Activated T-cell treated with anti-CD3 and anti-CD28 coated beads, Interleukin-2, amount 50 U/mL, for 24 hours (primary cell): ENCODE data around the gene DST.

ENCODE experiments used
- DNase-seq: peaks from one replicate; pipeline ENCODE4 v3.0.0-alpha.2; 2020
- H3K27ac Mint-ChIP-seq: 2 replicates; pipeline ENCODE4 v1.8.0; 2020; ENCODE audit warnings: mild to moderate bottlenecking, mixed read lengths
- H3K27me3 Mint-ChIP-seq: 2 replicates; pipeline ENCODE4 v1.8.0; 2020; ENCODE audit warnings: mixed read lengths
- H3K36me3 Mint-ChIP-seq: 2 replicates; pipeline ENCODE4 v1.8.0; 2020; ENCODE audit warnings: low read depth, mixed read lengths
- H3K4me1 Mint-ChIP-seq: 2 replicates; pipeline ENCODE4 v1.8.0; 2020; ENCODE audit warnings: low read depth, mixed read lengths
- H3K4me3 Mint-ChIP-seq: 2 replicates; pipeline ENCODE4 v1.8.0; 2020; ENCODE audit warnings: mild to moderate bottlenecking, moderate library complexity, mixed read lengths
- H3K9me3 Mint-ChIP-seq: 2 replicates; pipeline ENCODE4 v1.8.0; 2020; ENCODE audit warnings: mixed read lengths

Gene DST

DNA sequence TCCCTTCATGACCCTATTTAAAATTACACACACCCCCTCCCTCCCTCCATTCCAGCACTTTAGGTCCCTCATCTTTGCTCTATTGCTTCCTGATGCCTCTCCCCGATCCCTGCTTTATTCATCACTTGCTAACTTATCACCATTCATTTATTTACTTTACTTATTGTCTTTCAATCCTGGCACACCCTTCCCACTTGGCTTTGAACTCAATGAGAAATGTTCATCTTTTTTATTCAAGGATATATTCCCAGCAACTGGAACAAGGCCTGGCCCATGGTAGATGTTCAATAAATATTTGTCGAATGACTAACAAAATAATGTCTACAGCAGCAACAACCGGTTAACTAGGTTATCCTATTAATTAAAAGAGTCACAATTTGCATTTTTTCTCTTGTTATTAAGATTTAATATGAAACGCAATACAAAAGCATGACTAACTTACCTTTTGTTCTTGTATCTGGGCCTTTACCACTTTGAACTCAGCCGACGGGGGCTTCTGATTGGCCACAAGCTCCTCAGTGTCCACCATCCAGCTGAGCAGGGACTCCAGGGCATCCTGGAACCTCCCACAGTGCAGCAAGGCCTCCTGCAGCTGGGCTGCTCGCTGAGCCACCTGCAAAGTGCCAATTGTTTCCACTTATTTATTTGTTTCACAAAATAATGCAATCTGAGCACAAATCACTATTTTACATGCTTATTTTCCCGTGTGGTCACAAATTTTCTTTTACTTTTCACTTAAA, 107.8 kb downstream of the DST start:
- Mint-ChIP-seq H3K4me1 (no peaks in the 10 kb centered on the region), H3K4me3 (no peak overlapping the region), H3K9me3 (no peaks in the 10 kb centered on the region), H3K27me3 (no peaks in the 10 kb centered on the region), H3K36me3 (no peaks in the 10 kb centered on the region), H3K27ac (no peak overlapping the region)
- no peak for DNase-seq

DNA sequence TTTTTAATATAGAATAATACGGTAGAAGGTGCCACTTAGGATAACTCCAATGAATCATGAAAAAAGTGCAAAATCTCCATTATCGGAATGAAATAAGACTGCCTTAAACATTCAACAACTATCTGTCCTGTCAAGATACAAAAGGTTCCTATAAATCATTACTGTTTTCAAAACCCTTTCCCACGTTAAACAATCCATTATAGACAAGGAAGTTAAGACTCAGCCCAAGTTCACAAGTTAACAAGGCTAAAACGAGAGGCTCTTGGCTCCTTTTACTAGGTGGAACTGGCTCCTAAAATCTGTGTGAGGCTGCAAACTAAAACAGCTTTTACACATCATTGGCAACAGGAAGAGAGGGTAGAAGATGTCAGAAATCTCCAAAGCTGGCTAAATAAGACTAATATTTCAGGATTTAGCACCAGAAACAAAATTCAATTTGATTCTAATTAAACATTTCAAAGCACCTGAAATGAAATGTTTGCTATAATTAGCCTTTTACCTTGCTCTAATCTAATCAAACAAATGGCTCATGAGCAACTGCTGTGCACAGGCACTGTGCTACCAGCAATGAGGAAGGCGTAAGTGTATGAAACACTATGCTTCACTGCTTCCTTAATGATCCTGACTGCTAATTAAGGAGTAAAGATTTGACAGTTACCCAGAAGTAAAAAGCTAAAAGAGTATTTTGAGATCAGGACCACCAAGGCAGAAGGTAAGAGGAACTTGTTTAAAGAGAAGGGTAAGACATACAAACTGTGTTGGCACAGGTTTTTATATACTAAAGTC, 109.7 kb downstream of the DST start:
- no peaks in the 10 kb centered on the region for H3K36me3 Mint-ChIP-seq
- no peak overlapping the region for H3K4me3 Mint-ChIP-seq
- H3K27me3 Mint-ChIP-seq: no peaks in the 10 kb centered on the region
- H3K27ac Mint-ChIP-seq: no peak overlapping the region
- no peaks in the 10 kb centered on the region for H3K4me1 Mint-ChIP-seq
- DNase-seq: no peak
- no peaks in the 10 kb centered on the region for H3K9me3 Mint-ChIP-seq

DNA sequence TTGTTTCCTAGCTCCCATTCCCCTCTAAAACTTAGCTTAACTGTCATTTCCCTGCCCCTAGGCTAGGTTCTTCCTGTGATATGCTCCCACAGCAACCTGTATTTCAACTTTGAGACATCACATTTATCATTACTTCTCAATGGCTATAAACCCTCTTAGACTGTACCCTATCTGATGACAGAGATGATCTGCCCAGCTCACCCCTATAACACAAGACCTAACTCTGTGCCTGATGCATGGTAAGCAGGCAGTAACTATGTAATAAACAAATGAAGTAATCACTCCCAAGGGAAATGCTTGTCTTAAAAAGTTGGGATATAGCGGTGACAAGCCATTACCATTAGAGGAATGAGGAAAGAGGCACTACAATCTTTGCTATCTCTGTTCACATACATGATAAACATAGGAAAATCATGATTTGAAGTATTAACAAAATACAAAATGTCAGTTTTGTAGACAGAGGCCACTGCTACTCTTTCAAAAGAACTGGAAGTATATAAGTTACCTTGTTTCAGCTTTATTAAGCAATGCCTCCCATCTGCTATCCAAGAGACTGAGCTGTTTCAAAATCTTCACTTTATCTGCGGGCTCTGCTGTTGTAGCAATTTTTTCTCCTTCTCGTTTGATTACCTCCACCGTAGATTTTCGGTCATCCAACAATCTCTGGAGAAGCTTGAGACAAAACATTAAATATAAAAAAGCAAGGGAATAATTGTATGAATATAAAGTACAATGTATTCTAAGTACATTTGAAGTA, 110.7 kb downstream of the DST start:
- no peak overlapping the region for H3K27ac Mint-ChIP-seq
- no peak overlapping the region for H3K4me3 Mint-ChIP-seq
- H3K9me3 Mint-ChIP-seq: no peaks in the 10 kb centered on the region
- no peaks in the 10 kb centered on the region for H3K4me1 Mint-ChIP-seq
- no peaks in the 10 kb centered on the region for H3K36me3 Mint-ChIP-seq
- no peaks in the 10 kb centered on the region for H3K27me3 Mint-ChIP-seq
- DNase-seq: no peak

DNA sequence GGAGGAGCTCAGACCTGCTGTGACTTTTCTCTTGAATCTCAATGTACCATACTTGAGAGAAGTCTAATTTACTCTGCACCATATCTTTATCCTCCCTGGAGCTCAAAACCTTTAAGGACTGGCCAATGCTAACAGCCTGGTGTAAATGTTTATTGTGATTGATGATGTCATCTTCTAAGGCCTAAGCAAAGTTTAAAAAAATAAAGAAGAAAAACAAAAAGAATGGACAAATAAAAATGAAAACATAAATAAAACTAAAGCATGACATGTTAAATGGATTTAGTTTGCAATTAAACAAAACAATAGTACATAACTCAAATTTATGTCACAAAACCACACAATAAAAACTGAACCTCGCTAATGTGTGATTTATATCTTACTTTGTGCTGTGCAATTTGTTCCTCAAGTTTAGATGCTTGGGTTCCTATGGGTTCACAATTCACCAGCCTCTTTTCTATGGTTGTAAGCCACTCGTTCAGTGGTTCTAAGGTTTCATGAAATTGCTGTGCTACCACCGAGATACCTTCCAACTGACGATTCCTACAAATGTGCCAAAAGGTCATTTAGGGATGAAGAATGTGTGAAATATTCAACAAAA, 113.0 kb downstream of the DST start:
- Mint-ChIP-seq H3K27me3 (no peaks in the 10 kb centered on the region), H3K36me3 (no peaks in the 10 kb centered on the region), H3K4me1 (no peaks in the 10 kb centered on the region), H3K27ac (no peak overlapping the region), H3K9me3 (no peaks in the 10 kb centered on the region), H3K4me3 (no peak overlapping the region)
- DNase-seq: no peak

DNA sequence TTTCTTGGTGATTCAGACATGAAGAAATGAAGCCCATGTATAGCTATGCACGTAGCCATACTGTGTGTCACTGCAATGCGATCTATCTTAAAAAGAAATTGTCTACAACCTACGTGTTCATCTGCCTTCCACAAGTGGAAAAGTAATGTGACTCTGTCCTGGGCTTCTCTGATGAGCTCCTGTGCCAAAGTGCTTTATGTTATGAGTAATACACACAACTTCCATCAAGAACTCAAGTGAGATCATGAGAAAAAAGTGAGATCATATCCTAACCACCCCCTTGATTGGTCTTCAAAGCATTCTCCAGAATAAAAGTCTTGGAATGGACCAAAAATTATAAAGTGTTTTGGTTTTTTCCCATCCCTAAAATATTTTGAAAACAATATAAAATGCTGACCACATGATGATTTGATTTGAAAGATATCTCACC, 114.3 kb downstream of the DST start:
- no peaks in the 10 kb centered on the region for H3K4me1 Mint-ChIP-seq
- no peak for DNase-seq
- no peak overlapping the region for H3K27ac Mint-ChIP-seq
- H3K9me3 Mint-ChIP-seq: no peaks in the 10 kb centered on the region
- H3K4me3 Mint-ChIP-seq: no peak overlapping the region
- no peaks in the 10 kb centered on the region for H3K27me3 Mint-ChIP-seq
- no peaks in the 10 kb centered on the region for H3K36me3 Mint-ChIP-seq

DNA sequence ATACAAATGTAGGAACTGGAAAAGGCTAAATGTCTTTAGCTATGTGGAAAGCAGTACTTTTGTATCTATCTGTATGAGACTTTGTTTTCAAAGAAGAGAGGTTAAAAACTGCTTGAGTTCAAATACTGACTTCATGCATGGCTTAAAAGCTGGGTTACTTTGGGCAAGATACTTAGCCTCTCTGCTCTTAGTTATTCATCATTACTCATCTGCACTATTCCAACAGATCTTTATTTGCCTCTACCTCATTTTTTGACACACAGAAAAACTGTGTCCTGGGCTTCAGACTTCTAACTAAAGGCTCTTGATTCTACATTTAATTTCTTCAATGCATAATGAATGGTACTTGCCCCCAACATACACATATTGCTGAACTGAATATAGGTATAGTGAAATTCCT, 114.8 kb downstream of the DST start:
- Mint-ChIP-seq H3K36me3 (no peaks in the 10 kb centered on the region), H3K27ac (no peak overlapping the region), H3K4me3 (no peak overlapping the region), H3K27me3 (no peaks in the 10 kb centered on the region), H3K9me3 (no peaks in the 10 kb centered on the region), H3K4me1 (no peaks in the 10 kb centered on the region)
- DNase-seq: no peak

DNA sequence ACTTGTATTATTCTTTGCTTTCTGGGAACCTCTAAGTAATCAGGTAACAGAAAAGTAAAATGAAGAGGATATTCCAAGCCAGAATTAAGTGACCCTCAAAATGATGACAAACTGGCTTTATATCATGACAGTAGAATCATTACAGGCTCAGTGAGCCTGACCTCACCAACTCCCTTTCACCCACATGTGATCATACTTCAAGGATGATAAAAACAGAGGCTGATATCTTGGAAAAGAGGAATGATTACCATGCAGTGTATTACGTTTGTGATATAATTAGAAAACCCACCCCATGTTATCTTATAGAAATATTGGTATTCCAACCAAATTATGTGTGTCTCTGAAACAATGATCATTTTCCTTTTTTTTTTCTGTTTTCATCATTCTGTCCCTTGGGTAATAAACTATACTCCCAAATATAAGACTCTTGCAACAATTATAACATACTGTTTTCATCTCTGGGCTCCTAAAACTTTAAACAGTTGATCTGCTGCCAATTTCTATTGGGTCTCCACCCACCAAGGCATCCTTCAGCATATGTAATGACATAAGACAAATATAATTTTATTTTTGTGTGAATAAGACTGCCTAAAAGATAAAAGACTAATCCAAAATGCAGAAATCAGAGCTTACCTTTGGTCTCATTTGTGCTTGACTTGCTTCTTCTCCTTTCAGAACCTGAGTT, 115.7 kb downstream of the DST start:
- Mint-ChIP-seq H3K36me3 (no peaks in the 10 kb centered on the region), H3K4me1 (no peaks in the 10 kb centered on the region), H3K27ac (no peak overlapping the region), H3K27me3 (no peaks in the 10 kb centered on the region), H3K4me3 (no peak overlapping the region), H3K9me3 (no peaks in the 10 kb centered on the region)
- DNase-seq: no peak

DNA sequence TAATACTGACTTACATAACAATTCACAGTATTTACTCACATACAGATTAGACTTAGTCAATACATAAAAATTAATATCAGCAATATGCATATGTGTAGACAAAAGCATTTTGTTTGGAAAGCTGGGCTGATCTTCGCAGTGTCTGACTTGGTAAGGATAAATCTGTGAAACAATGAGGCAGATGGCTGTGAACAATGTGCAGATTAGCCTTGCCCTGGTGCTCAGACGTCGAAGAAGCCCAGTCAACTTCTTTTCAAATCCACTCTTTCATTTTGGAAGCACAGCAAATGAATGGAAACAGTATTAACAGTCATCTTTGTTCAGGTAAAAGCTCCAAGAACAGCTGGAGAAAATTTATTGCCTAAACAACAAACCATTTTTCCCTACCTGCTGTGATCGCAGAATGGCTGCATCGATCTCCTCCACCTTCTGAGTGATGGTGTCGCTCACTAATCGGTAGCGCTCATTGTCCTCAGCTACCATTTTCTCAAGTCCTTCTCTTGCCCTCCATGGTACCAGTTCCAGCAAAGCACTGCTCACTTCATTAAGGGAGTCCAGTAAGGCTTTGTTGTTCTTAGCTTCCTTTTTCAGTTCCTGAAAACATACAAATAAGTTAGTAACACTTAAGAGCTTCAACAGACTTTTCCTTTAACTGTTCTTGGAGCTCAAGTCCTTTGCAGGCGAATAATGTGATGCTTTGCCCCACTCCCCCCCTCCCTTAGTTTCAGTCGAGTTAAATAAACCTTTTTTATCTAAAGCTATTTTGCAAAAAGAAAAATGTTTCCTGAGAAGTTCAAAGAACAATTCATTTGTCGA, 116.5 kb downstream of the DST start:
- no peak overlapping the region for H3K27ac Mint-ChIP-seq
- H3K36me3 Mint-ChIP-seq: no peaks in the 10 kb centered on the region
- H3K9me3 Mint-ChIP-seq: no peaks in the 10 kb centered on the region
- H3K27me3 Mint-ChIP-seq: no peaks in the 10 kb centered on the region
- H3K4me1 Mint-ChIP-seq: no peaks in the 10 kb centered on the region
- H3K4me3 Mint-ChIP-seq: no peak overlapping the region
- DNase-seq: no peak

DNA sequence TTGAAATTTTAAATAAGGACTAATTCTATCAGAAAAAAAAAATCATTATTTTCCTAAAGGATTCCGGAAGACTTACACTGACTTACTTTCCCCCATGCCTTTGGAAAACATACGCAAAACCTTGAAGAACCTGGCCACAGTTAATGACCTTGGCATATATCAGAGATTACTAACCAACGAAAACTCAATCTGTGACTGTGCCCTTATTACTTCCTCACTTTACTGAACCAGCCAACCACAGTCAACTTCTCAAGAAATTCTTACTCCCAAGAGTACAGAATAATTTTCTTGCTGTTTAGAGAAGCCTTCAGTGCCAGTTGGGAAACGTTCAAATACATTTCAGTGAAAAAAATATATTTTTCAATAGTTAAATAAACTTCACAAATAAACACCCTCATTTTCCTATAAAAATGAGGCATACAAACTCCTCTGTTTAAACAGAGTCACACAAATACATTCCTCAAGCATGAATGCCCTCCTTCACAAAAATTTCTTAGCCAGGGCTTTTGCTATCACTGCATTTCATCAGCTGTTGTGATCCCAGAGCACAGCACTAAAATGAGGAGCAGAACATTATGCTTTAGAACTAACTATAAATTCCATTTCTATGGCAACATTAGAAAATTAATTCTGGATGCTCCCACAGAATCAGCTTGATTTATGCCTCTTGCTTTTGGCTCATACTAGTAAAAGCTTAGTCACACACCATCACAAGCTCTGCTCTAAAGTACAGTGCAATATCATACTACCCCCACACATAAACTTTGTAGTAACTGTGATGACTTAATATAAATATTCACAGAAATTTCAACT, 117.6 kb downstream of the DST start:
- Mint-ChIP-seq H3K36me3 (no peaks in the 10 kb centered on the region), H3K9me3 (peaks cover 3% of the 10 kb centered on the region), H3K27me3 (no peaks in the 10 kb centered on the region), H3K4me1 (no peaks in the 10 kb centered on the region), H3K27ac (no peak overlapping the region), H3K4me3 (no peak overlapping the region)
- no peak for DNase-seq

DNA sequence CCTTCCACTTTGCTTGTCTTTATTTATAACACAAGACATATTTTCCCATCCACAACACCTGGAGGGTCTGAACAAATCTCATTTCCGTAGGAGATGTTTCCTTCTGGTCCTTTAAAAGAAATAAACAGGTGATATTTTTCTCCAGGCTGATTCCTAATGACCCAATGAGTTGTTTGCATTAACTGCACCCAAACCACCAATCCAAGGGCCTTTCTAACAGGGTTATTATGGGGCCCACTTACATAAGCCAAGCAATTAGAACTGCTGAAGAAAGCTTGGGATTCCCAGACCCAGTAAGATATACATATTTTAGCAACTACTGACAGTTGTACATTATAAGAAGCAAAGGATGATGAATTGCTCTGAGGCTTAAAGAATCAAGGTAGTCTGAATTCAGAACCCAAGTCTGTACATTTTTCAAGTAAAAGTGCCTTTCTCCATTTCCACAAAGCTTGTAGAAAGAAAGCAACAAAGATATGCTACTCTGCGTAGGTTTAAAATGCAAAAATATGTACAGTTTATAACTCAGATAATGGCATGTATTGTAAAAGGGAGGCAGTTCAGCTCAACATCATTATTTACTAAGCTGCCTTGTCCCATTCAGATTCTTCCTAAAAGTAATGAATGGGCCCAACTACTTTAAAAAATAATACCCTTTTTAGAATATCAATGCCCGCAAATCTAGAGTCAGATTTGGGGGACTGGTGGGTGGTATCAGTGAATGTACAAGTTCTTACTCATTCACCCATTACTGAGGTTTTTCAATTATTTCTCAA, 120.0 kb downstream of the DST start:
- no peak for DNase-seq
- Mint-ChIP-seq H3K9me3 (peaks cover 16% of the 10 kb centered on the region), H3K27ac (no peak overlapping the region), H3K4me1 (no peaks in the 10 kb centered on the region), H3K27me3 (no peaks in the 10 kb centered on the region), H3K4me3 (no peak overlapping the region), H3K36me3 (no peaks in the 10 kb centered on the region)

DNA sequence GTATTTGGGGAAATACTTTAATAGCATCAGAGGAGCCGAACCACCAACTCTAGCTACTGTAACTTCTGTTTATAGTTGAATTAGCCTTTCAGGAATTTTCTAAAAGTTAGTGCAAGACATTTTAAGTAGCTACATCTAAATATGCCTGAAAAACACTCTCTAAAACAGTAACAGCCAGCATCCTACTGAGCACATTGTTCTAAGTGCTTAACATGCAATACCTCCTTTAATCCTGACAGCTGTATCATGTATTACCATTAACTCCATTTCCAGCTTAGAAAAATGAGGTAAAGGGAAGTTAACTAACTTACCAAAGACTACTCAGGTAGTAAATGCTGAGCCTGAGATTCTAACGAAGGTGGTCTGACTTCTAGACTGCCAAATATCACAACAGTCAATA, 120.7 kb downstream of the DST start:
- DNase-seq: no peak
- Mint-ChIP-seq H3K4me3 (no peak overlapping the region), H3K27ac (no peak overlapping the region), H3K9me3 (peaks cover 16% of the 10 kb centered on the region), H3K4me1 (no peaks in the 10 kb centered on the region), H3K36me3 (no peaks in the 10 kb centered on the region), H3K27me3 (no peaks in the 10 kb centered on the region)

DNA sequence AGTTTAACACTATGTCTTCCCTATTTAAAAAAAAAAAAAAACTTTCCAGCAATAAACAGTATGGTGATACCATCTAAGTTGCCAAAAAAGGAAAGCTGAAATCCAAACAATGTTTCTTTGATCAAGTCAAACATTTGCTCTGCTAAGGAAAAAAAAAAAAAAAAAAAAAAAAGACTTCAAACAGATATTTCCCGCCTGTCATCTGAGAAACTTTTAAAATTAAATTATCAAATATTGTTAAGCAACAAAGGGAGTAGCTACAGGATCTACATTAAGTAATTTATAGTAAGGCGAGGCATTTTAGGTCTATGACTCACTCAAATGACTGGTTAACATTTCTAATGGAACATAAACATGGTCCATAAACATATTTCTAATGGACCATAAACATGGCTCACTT, 121.2 kb downstream of the DST start:
- no peak overlapping the region for H3K27ac Mint-ChIP-seq
- DNase-seq: no peak
- H3K4me3 Mint-ChIP-seq: no peak overlapping the region
- no peaks in the 10 kb centered on the region for H3K4me1 Mint-ChIP-seq
- H3K9me3 Mint-ChIP-seq: peaks cover 16% of the 10 kb centered on the region
- no peaks in the 10 kb centered on the region for H3K27me3 Mint-ChIP-seq
- no peaks in the 10 kb centered on the region for H3K36me3 Mint-ChIP-seq
